Middle frontal gyrus (tissue), 1 donor: Measurements from ENCODE around the gene OTUB1.

Source experiments
- DNase-seq: peaks from one replicate; pipeline ENCODE4 v3.0.0-alpha.2; 2015; ENCODE audit warnings: low spot score; ENCODE audit errors: extremely low spot score

The OTUB1 gene

DNA sequence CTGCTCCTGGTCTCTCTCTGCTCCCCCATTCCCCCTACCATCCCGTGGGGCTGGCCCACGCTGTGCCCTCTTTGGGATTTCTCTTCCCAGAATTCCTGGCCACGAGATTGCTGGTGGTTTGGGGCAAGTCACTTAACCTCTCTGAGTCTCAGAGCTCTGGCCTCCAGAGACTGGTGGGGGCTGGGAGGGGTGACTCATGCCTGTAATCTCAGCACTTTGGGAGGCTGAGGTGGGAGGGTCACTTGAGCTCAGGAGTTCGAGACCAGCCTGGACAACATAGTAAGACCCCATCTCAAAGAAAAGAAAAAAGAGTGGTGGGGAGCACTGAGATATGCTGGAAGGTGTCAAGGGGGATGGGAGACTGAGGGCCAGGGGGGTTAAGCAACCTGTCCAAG, 18.3 kb downstream of the OTUB1 start:
- DNase-seq: no peak

- no peak for DNase-seq
These were observed 19.5 kb downstream of the OTUB1 start for GRCh38 chr11:64005691-64006090.

DNA sequence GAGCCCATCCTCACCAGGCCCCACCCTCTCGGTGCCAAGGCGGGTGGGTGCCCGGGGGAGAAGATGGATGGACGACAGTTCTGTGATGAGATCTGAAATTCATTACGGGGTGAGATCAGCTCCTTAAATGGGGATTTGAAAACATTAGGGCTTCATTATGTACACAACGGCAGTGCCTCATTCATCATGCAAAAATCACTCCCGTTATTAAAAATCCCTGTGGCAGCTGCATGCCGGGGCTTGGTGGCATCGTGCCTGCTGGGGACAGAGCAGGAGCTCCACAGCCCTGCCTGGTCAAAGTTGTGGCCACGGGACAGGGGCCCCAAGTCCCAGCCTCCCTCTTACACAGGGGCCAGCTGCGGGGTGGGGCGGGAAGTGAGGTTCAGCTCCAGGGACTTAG, 20.2 kb downstream of the OTUB1 start:
- DNase-seq: no peak

DNA sequence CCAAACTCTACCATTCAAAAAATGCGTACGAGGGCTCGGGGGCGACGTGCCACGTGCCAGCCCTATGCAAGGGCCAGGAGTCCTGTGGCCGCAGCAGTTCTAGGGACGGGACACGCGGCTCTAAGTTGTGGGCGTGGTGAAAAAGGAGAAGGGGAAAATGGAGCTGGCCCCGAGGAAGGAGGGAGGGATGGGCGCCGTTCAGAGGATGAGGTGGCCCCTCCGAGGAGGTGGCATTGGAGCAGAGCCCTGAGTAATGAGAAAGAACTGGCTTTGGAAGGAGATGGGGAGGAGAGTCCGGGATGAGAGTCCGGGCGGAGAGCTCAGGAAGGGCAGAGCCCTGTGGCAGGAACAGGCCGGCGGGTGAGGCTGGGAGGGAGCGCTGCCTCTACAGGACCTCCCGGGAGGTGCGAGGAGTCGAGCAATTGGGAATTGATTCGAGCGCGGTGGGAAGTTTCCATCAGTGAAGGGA, 21.0 kb downstream of the OTUB1 start:
- DNase-seq: no peak

- DNase-seq: peak; percentile 29
These were observed 21.5 kb downstream of the OTUB1 start for GRCh38 chr11:64007629-64008282.

- DNase-seq: no peak
These were observed 22.2 kb downstream of the OTUB1 start for GRCh38 chr11:64008283-64008913.

DNA sequence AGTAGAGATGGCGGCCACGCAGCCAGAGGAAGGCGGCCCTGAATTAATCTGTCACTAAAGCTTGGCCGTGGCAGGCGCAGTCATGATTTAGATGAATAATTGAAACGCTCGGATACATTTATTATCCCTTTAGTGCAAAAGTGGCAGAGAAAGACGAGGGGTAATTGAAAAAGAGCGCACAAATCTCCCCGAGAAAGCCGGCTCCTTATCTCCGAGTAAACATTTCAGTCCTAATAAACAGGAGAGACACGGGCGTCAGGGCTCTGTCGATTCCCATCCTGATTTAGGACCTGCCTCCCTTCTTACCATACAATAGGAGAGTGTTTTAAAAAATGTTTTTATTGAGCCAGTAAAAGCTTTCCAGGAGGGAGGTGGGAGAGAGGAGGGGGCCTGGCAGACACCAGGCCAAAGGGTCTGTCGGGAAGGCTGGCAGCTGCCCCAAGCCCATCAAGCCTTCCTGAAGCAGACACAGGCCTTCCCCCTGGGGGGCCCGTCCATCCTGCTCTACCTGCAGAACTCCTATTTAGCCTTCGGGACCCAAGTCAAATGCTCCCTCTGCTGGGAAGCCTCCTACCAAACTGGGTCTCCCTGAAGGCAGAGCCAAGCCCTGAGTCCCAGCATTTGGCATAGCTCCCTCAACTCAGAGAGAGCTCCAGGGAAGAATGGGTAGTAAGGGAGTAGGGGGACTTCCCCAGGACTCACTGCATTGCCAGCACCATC, 22.8 kb downstream of the OTUB1 start:
- no peak for DNase-seq

DNA sequence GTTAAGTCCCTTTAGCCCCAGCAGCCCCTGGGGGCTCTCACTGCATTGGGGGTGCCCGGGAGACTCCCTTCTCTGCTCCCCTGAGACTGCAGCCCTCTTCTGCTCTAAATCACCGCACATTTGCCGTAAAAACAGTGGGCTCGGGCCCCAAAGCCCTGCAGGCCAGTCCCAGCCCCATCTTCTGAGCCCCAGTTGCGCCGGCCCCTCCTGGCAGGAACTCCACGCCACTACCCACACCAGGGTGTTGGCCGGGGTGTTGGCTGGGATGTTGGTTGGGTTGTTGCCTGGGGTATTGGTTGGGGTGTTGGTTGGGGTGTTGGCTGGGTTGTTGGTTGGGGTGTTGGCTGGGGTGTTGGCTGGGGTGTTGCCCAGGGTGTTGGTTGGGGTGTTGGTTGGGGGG, 23.5 kb downstream of the OTUB1 start:
- DNase-seq: no peak

DNA sequence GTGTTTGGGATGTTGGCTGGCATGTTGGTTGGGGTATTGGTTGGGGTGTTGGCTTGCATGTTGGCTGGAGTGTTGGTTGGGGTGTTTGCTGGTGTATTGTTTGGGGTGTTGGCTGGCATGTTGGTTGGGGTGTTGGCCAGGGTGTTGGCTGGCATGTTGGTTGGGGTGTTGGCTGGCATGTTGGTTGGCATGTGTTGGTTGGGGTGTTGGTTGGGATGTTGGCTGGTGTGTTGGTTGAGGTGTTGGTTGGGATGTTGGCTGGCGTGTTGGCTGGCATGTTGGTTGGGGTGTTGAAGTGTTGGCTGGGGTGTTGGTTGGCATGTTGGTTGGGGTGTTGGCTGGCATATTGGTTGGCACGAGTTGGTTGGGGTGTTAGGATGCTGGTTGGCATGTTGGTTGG, 24.5 kb downstream of the OTUB1 start:
- no peak for DNase-seq

GRCh38 chr11:64011371-64011770, 25.1 kb downstream of the OTUB1 start:
- DNase-seq: no peak

- no peak for DNase-seq
These were observed 27.1 kb downstream of the OTUB1 start for GRCh38 chr11:64013141-64013896.

DNA sequence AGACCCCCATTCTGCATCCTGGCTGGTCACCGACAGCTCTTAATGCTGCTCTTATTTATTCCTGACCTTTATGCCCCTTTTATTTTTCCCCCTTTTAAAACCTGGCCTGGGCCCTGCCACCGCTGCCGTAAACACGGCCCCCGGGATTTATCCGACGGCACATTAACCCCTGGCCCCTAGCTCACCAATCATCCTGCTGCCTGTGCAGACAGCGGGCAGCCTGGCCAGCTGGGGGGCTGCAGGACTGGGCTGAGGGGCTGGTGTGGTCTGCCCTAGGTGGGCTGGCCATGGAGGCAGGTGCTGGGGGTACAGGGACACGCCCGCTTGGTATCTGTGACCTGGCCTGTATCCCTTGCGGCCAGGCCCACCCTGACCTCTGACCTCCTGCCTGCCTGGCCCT, 28.1 kb downstream of the OTUB1 start:
- no peak for DNase-seq

- DNase-seq: no peak
These were observed 29.3 kb downstream of the OTUB1 start for GRCh38 chr11:64015510-64015909.

GRCh38 chr11:64015935-64016845, 30.0 kb downstream of the OTUB1 start:
- DNase-seq: no peak

DNA sequence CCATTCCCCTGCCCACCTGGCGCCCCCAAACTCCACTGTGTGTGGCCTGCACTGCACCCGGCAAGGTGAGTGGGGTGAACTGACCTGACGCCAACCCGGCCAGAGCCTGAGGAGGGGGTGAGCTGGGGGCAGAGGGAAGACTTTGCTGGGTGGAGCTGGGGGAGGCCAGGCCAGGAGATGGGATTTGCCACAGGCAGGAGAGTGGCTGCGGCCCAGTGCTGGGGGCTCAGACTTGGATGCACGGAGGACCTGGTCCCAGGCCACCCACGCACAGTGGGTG, 31.6 kb downstream of the OTUB1 start:
- DNase-seq: no peak

GRCh38 chr11:64018310-64018709, 32.1 kb downstream of the OTUB1 start:
- DNase-seq: no peak

- DNase-seq: no peak
These were observed 33.1 kb downstream of the OTUB1 start for GRCh38 chr11:64019106-64020037.

- no peak for DNase-seq
These were observed 34.9 kb downstream of the OTUB1 start for GRCh38 chr11:64020976-64021756.

GRCh38 chr11:64021757-64022093, 35.5 kb downstream of the OTUB1 start:
- DNase-seq: no peak
